Activated CD4-positive, alpha-beta T cell treated with anti-CD3 and anti-CD28 coated beads, Interleukin-2, amount 10 ng/mL, durations not matched to agents 24 days and 14 days (primary cell): ENCODE data around the gene GPR153. TPM values are rescaled to one million over a fixed set of nuclear protein-coding genes. Genes with fewer than 3 reads are reported as not detected.
A peak's percentile ranks its signal among the peaks of the same experiment; 100 is the strongest.

Source experiments
- DNase-seq: peaks from one replicate; pipeline ENCODE4 v3.0.0; 2022
- H3K27ac Mint-ChIP-seq: one replicate; pipeline ENCODE4 v1.8.0; 2022; ENCODE audit warnings: mild to moderate bottlenecking, mixed read lengths
- H3K27me3 Mint-ChIP-seq: one replicate; pipeline ENCODE4 v1.8.0; 2022; ENCODE audit warnings: mixed read lengths
- H3K36me3 Mint-ChIP-seq: one replicate; pipeline ENCODE4 v1.8.0; 2022; ENCODE audit warnings: low read depth, mild to moderate bottlenecking, mixed read lengths
- H3K4me1 Mint-ChIP-seq: one replicate; pipeline ENCODE4 v1.8.0; 2021; ENCODE audit warnings: mixed read lengths
- H3K4me3 Mint-ChIP-seq: one replicate; pipeline ENCODE4 v1.8.0; 2022; ENCODE audit warnings: mild to moderate bottlenecking, moderate library complexity, mixed read lengths
- H3K9me3 Mint-ChIP-seq: one replicate; pipeline ENCODE4 v1.8.0; 2021; ENCODE audit warnings: mixed read lengths
- intact Hi-C: fragments of 100-400 bp; cut with micrococcal nuclease; formaldehyde crosslinking; loops from one replicate; pipeline ENCODE4 v1.15.1; 2023
- total RNA-seq: library from RNA; stranded (reverse); gene quantifications from 2 replicates; pipeline ENCODE4 v1.2.3, GENCODE V29; 2022

The GPR153 gene
- total RNA-seq, 1 donor from 2014 or later, result 1.7 TPM

DNA sequence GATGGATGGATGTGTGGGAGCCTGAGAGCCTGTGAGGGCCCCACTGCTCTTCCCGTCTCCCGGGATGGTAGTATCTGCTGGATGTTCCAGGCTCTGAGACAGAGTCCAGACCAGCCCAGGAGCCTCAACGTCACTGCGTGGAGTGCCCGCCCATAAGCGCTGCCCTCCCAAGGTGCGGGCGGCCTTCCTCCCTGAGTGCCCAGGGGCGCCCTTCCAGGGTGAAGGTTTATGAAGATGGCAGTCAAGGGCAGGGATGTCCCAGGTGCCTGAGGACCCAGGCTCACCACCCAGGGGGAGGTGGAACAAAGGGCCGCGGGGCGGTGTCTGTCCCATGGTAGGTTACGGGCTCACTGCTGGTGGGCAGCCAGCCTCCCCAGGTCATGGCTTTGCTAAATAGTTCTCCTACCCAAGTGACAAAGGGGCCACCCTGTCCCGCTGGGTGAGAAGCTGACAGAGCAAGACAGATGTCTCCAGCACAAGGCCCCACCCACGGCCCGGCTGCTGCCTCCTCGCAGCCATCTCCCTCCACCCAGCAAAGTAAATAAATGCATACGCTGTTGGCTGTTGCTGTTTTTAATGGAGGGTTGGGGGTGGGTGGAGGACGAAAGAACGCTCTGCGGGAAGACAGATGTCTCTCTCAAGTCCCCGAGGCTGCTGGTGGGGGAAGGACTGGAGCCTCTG lies 9.0 kb upstream of the GPR153 start:
- H3K9me3 Mint-ChIP-seq, result no peaks in the 10 kb centered on the region
- H3K27ac Mint-ChIP-seq, result no peak overlapping the region
- H3K4me3 Mint-ChIP-seq, result no peak overlapping the region
- no peaks in the 10 kb centered on the region for H3K4me1 Mint-ChIP-seq
- intact Hi-C loops, result no loop called here
- DNase-seq, result no peak
- peaks cover 2% of the 10 kb centered on the region for H3K36me3 Mint-ChIP-seq
- H3K27me3 Mint-ChIP-seq, result no peaks in the 10 kb centered on the region

GRCh38 chr1:6269296-6269695 lies 8.4 kb upstream of the GPR153 start:
- H3K27me3 Mint-ChIP-seq, result no peaks in the 10 kb centered on the region
- peaks cover 2% of the 10 kb centered on the region for H3K36me3 Mint-ChIP-seq
- intact Hi-C loops, result no loop called here

GRCh38 chr1:6268415-6268814 lies 7.5 kb upstream of the GPR153 start:
- no peak overlapping the region for H3K27ac Mint-ChIP-seq
- H3K4me1 Mint-ChIP-seq, result no peaks in the 10 kb centered on the region
- peaks cover 2% of the 10 kb centered on the region for H3K36me3 Mint-ChIP-seq

More at GRCh38 chr1:6269296-6269695, 8.4 kb upstream of the GPR153 start:
- Mint-ChIP-seq H3K4me1 (no peaks in the 10 kb centered on the region), H3K4me3 (no peak overlapping the region), H3K9me3 (no peaks in the 10 kb centered on the region), H3K27ac (no peak overlapping the region)
- DNase-seq, result no peak

GRCh38 chr1:6267686-6268322 lies 6.9 kb upstream of the GPR153 start:
- H3K36me3 Mint-ChIP-seq, result peaks cover 2% of the 10 kb centered on the region
- no peak overlapping the region for H3K4me3 Mint-ChIP-seq
- no peak for DNase-seq
- H3K4me1 Mint-ChIP-seq, result no peaks in the 10 kb centered on the region
- intact Hi-C loops, result no loop called here
- no peak overlapping the region for H3K27ac Mint-ChIP-seq
- no peaks in the 10 kb centered on the region for H3K27me3 Mint-ChIP-seq
- no peaks in the 10 kb centered on the region for H3K9me3 Mint-ChIP-seq

More at GRCh38 chr1:6268415-6268814, 7.5 kb upstream of the GPR153 start:
- no peaks in the 10 kb centered on the region for H3K9me3 Mint-ChIP-seq
- intact Hi-C loops, result no loop called here
- H3K4me3 Mint-ChIP-seq, result no peak overlapping the region
- DNase-seq, result no peak
- no peaks in the 10 kb centered on the region for H3K27me3 Mint-ChIP-seq

- Mint-ChIP-seq H3K36me3 (peaks cover 2% of the 10 kb centered on the region), H3K9me3 (no peaks in the 10 kb centered on the region)
These were observed 5.7 kb upstream of the GPR153 start for GRCh38 chr1:6266641-6267040.

DNA sequence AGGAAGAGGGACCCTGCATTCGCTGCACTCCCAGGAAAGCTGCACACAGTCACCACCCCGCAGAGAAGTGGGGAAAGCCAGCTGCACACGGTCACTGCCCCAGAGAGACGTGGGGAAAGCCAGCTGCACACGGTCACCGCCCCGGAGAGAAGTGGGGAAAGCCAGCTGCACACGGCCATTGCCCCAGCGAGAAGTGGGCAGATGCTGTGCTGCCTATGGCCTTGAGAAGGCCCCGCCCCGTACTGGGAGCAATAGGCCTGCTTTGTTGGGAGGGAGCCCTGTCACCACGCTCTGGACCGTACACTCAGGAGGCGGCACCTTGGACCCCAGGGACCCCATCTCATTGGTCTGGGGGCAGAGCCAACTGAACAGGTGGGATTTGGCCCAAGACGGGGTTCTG lies 4.3 kb upstream of the GPR153 start:
- Mint-ChIP-seq H3K9me3 (no peaks in the 10 kb centered on the region), H3K27ac (no peak overlapping the region), H3K4me1 (peaks cover 3% of the 10 kb centered on the region), H3K36me3 (no peaks in the 10 kb centered on the region), H3K27me3 (peaks cover 7% of the 10 kb centered on the region), H3K4me3 (no peak overlapping the region)
- DNase-seq, result no peak
- intact Hi-C loops, result no loop called here

More at GRCh38 chr1:6266641-6267040, 5.7 kb upstream of the GPR153 start:
- intact Hi-C loops, result no loop called here
- no peak overlapping the region for H3K4me3 Mint-ChIP-seq
- no peak for DNase-seq
- H3K4me1 Mint-ChIP-seq, result peaks cover 3% of the 10 kb centered on the region
- H3K27ac Mint-ChIP-seq, result no peak overlapping the region
- H3K27me3 Mint-ChIP-seq, result peaks cover 4% of the 10 kb centered on the region

DNA sequence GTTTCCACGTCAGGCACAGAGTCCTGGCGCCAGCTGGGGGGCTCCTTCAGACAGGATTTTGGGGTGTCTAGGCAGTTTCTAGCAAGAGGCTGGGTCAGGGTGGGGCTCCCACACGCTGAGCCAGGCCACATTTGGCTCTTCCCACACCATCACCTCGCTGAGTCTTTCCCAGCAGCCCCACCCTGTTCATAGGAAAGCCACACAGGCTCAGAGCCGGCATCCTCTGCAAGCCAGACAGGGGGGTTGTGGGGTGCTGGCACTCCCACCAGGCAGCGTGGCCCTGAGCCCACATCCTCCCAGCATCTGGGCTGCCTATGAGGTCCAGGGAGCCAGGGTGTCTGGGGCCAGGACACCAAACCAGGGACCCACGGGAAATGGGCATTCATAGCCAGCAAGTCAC lies 2.8 kb upstream of the GPR153 start:
- no peaks in the 10 kb centered on the region for H3K9me3 Mint-ChIP-seq
- peaks cover 15% of the 10 kb centered on the region for H3K27me3 Mint-ChIP-seq
- intact Hi-C loops, result no loop called here
- H3K27ac Mint-ChIP-seq, result no peak overlapping the region
- H3K4me1 Mint-ChIP-seq, result peaks cover 4% of the 10 kb centered on the region
- no peak overlapping the region for H3K4me3 Mint-ChIP-seq
- DNase-seq, result no peak
- no peaks in the 10 kb centered on the region for H3K36me3 Mint-ChIP-seq

GRCh38 chr1:6262555-6263420 lies 1.9 kb upstream of the GPR153 start:
- H3K9me3 Mint-ChIP-seq, result no peaks in the 10 kb centered on the region
- DNase-seq, result no peak
- H3K36me3 Mint-ChIP-seq, result no peaks in the 10 kb centered on the region
- H3K4me1 Mint-ChIP-seq, result peaks cover 4% of the 10 kb centered on the region
- H3K4me3 Mint-ChIP-seq, result no peak overlapping the region
- no peak overlapping the region for H3K27ac Mint-ChIP-seq
- intact Hi-C loops, result no loop called here
- peaks cover 17% of the 10 kb centered on the region for H3K27me3 Mint-ChIP-seq

DNA sequence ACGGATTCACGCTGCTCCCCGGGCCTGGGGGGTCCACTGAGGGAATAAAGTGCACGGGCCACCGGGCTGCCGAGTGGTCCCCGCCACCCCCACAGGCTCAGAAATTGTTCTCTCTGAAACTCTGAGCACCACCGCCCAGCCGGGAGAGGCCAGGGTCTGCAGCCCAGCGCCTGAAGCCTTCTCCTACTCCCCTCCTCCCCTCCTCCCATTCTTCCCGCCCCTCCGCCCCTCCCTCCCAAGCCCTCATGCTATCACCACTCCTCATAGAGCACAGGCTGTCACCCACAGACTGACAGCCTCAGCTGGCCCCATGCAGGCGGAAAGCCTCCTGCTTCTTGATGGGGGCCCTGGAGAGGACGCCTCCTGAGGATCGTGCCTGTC lies 707 bp upstream of the GPR153 start:
- Mint-ChIP-seq H3K4me3 (peak overlapping the region; percentile 69), H3K9me3 (no peaks in the 10 kb centered on the region), H3K27me3 (peaks cover 18% of the 10 kb centered on the region), H3K27ac (no peak overlapping the region), H3K36me3 (no peaks in the 10 kb centered on the region), H3K4me1 (peaks cover 4% of the 10 kb centered on the region)
- intact Hi-C loops, result loop anchor here (2.0 kb wide), 1 partner anchor 15 kb away; no protein-coding TSS in a partner anchor
- no peak for DNase-seq

- H3K36me3 Mint-ChIP-seq, result no peaks in the 10 kb centered on the region
- no peaks in the 10 kb centered on the region for H3K9me3 Mint-ChIP-seq
- H3K27ac Mint-ChIP-seq, result no peak overlapping the region
- H3K27me3 Mint-ChIP-seq, result peaks cover 18% of the 10 kb centered on the region
- H3K4me3 Mint-ChIP-seq, result no peak overlapping the region
- peak; percentile 73 for DNase-seq
- intact Hi-C loops, result loop anchor here (2.0 kb wide), 1 partner anchor 14 kb away; no protein-coding TSS in a partner anchor
- peaks cover 4% of the 10 kb centered on the region for H3K4me1 Mint-ChIP-seq
These were observed 414 bp downstream of the GPR153 start for GRCh38 chr1:6260433-6260934.

- intact Hi-C loops, result loop anchor here (2.0 kb wide), 1 partner anchor 13 kb away; no protein-coding TSS in a partner anchor
- DNase-seq, result peak; percentile 96
- H3K4me3 Mint-ChIP-seq, result peak overlapping the region; percentile 63
- H3K9me3 Mint-ChIP-seq, result no peaks in the 10 kb centered on the region
- peaks cover 4% of the 10 kb centered on the region for H3K4me1 Mint-ChIP-seq
- no peak overlapping the region for H3K27ac Mint-ChIP-seq
- H3K36me3 Mint-ChIP-seq, result no peaks in the 10 kb centered on the region
- H3K27me3 Mint-ChIP-seq, result peaks cover 18% of the 10 kb centered on the region
These were observed 1.2 kb downstream of the GPR153 start for GRCh38 chr1:6259491-6260362.

DNA sequence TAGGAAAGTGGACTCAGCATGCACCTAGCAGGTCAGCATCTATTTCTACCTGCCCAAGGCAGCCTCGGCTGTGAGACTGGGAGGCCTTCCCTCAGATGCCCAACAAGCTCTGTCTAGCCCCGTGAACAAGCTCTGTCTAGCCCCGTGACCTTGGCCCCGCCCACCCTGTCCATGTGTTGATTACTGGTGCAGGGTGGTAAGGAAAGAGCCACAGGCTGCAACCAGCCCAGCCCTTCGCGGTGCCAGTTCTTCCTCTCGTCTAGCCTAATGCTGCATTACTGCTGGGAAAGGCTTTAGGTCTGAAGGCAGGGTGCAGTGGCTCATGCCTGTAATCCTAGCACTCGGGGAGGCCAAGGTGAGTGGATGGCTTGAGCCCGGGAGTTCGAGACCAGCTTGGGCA lies 2.2 kb downstream of the GPR153 start:
- Mint-ChIP-seq H3K27ac (no peak overlapping the region), H3K27me3 (peaks cover 18% of the 10 kb centered on the region), H3K36me3 (no peaks in the 10 kb centered on the region), H3K4me3 (no peak overlapping the region), H3K4me1 (peaks cover 4% of the 10 kb centered on the region), H3K9me3 (no peaks in the 10 kb centered on the region)
- intact Hi-C loops, result no loop called here
- no peak for DNase-seq

GRCh38 chr1:6257541-6258069 lies 3.3 kb downstream of the GPR153 start:
- Mint-ChIP-seq H3K9me3 (no peaks in the 10 kb centered on the region), H3K36me3 (no peaks in the 10 kb centered on the region), H3K4me1 (peaks cover 4% of the 10 kb centered on the region), H3K27me3 (peaks cover 18% of the 10 kb centered on the region), H3K27ac (no peak overlapping the region), H3K4me3 (no peak overlapping the region)
- DNase-seq, result no peak
- intact Hi-C loops, result no loop called here
